Measurements from ENCODE around the gene PARD3B. TPM values are rescaled to one million over a fixed set of nuclear protein-coding genes. Genes with fewer than 3 reads are reported as not detected.
A peak's percentile ranks its signal among the peaks of the same experiment; 100 is the strongest.

PARD3B gene
- total RNA-seq, 4 donors from 2014 or later, result 21.8 to 85.6 (median 36.1) TPM

- Histone ChIP-seq H3K4me1 (no peaks in the 10 kb centered on the region), H3K9me3 (no peaks in the 10 kb centered on the region), H3K27ac (no peak overlapping the region), H3K27me3 (no peaks in the 10 kb centered on the region), H3K4me3 (no peak overlapping the region), H3K36me3 (no peaks in the 10 kb centered on the region)
- TF ChIP-seq CTCF (IDR thresholded peaks at IDR 0.05) (no peak), POLR2A (IDR thresholded peaks at IDR 0.05) (no peak)
- intact Hi-C loops (cut with DNase I; ENCODE audit: low total_unique reads), result no loop called here
- DNase-seq, result no peak
These were observed 600.6 kb downstream of the PARD3B start for GRCh38 chr2:205145888-205146287.

- Histone ChIP-seq H3K36me3 (no peaks in the 10 kb centered on the region), H3K4me3 (no peak overlapping the region), H3K9me3 (no peaks in the 10 kb centered on the region), H3K27ac (no peak overlapping the region), H3K4me1 (no peaks in the 10 kb centered on the region), H3K27me3 (no peaks in the 10 kb centered on the region)
- intact Hi-C loops (cut with DNase I; ENCODE audit: low total_unique reads), result no loop called here
- no peak for TF ChIP-seq POLR2A (IDR thresholded peaks at IDR 0.05)
- no peak for TF ChIP-seq CTCF (IDR thresholded peaks at IDR 0.05)
- DNase-seq, result no peak
These were observed 603.5 kb downstream of the PARD3B start for GRCh38 chr2:205148755-205149154.

- H3K9me3 ChIP-seq, result no peaks in the 10 kb centered on the region
- H3K36me3 ChIP-seq, result no peaks in the 10 kb centered on the region
- no peaks in the 10 kb centered on the region for H3K27me3 ChIP-seq
- no peak overlapping the region for H3K27ac ChIP-seq
- TF ChIP-seq POLR2A (IDR thresholded peaks at IDR 0.05) (no peak), CTCF (IDR thresholded peaks at IDR 0.05) (no peak)
- intact Hi-C loops (cut with DNase I; ENCODE audit: low total_unique reads), result no loop called here
- no peak overlapping the region for H3K4me3 ChIP-seq
- H3K4me1 ChIP-seq, result no peaks in the 10 kb centered on the region
- DNase-seq, result no peak
These were observed 611.2 kb downstream of the PARD3B start for GRCh38 chr2:205156457-205156856.

- H3K4me3 ChIP-seq, result no peak overlapping the region
- no peak for DNase-seq
- H3K27me3 ChIP-seq, result no peaks in the 10 kb centered on the region
- no peak overlapping the region for H3K27ac ChIP-seq
- H3K4me1 ChIP-seq, result no peaks in the 10 kb centered on the region
- TF ChIP-seq CTCF (IDR thresholded peaks at IDR 0.05) (no peak), POLR2A (IDR thresholded peaks at IDR 0.05) (no peak)
- intact Hi-C loops (cut with DNase I; ENCODE audit: low total_unique reads), result no loop called here
- H3K36me3 ChIP-seq, result no peaks in the 10 kb centered on the region
- no peaks in the 10 kb centered on the region for H3K9me3 ChIP-seq
These were observed 613.1 kb downstream of the PARD3B start for GRCh38 chr2:205158404-205158803.

- Histone ChIP-seq H3K9me3 (no peaks in the 10 kb centered on the region), H3K27me3 (no peaks in the 10 kb centered on the region), H3K36me3 (no peaks in the 10 kb centered on the region), H3K4me3 (no peak overlapping the region), H3K27ac (peak overlapping the region; percentile 21 to 48), H3K4me1 (no peaks in the 10 kb centered on the region)
- DNase-seq, result no peak
- TF ChIP-seq CTCF (IDR thresholded peaks at IDR 0.05) (no peak), POLR2A (IDR thresholded peaks at IDR 0.05) (no peak)
- intact Hi-C loops (cut with DNase I; ENCODE audit: low total_unique reads), result no loop called here
These were observed 616.0 kb downstream of the PARD3B start for GRCh38 chr2:205161156-205161839.
